Upper lobe of left lung (tissue), 4 donors: Measurements from ENCODE around the gene CR1.
"Not testable (repeated sequence)": the region's sequence is repeated elsewhere in the genome, so short reads cannot be mapped to it uniquely, and the experiment has no call there.

Experiments used
- CTCF ChIP-seq, 6 experiments: fragments of 450-650 bp in 4 of 6; fragments of 200-600 bp in 2 of 6; sonication (generic) in 2 of 6; IDR thresholded peaks; one replicate each; pipeline ENCODE4 v1.5.1; 2016 to 2019; ENCODE audit warnings: antibody characterized with exemption in 6 of 6
- EP300 ChIP-seq, 4 donors: sonication (generic); formaldehyde crosslinking; IDR thresholded peaks; one replicate each; pipeline ENCODE4 v1.5.1; 2017; ENCODE audit warnings: antibody characterized with exemption in 4 of 4, control low read depth in 2 of 4
- POLR2A ChIP-seq, 4 donors: fragments of 450-650 bp; IDR thresholded peaks; one replicate each; pipeline ENCODE4 v1.5.1; 2016 to 2017; ENCODE audit warnings: antibody characterized with exemption in 4 of 4, mild to moderate bottlenecking in 2 of 4
- POLR2AphosphoS5 ChIP-seq, 2 donors: sonication (generic); formaldehyde crosslinking; IDR thresholded peaks; one replicate each; pipeline ENCODE4 v1.5.1; 2017; ENCODE audit warnings: antibody characterized with exemption in 2 of 2

- not testable (repeated sequence) for TF ChIP-seq POLR2A, POLR2AphosphoS5, CTCF, EP300 (IDR thresholded peaks at IDR 0.05)
Observed at GRCh38 chr1:207573074-207573473, 77.1 kb downstream of the CR1 start.
